CD4-positive, alpha-beta memory T cell (primary cell): ENCODE data around the gene DTHD1. TPM values are rescaled to one million over a fixed set of nuclear protein-coding genes. Genes with fewer than 3 reads are reported as not detected.

ENCODE experiments used
- CTCF ChIA-PET: fragments of 350-600 bp; sonication (Branson Sonifier 250); formaldehyde crosslinking; loops from one replicate; lab custom pipeline; 2021; ENCODE audit warnings: inconsistent platforms; ENCODE audit not compliant: partially characterized antibody; lab: Charles Lee
- POLR2A ChIA-PET: fragments of 350-600 bp; sonication (Branson Sonifier 250); formaldehyde crosslinking; loops from one replicate; lab custom pipeline; 2021; ENCODE audit not compliant: partially characterized antibody; lab: Charles Lee
- DNase-seq, 5 donors: peaks; one replicate each; pipeline versions ENCODE4 v3.0.0 to v3.0.0-alpha.2; 2020 to 2022; ENCODE audit warnings: mixed read lengths in 1 of 5
- H3K27ac ChIP-seq: one replicate; pipeline ENCODE4 v1.7.0; 2013; ENCODE audit warnings: low read depth, low read length
- H3K27me3 ChIP-seq: 2 replicates; pipeline ENCODE4 v1.7.0; 2013; ENCODE audit warnings: mild to moderate bottlenecking, low read length, moderate library complexity; ENCODE audit not compliant: insufficient read depth
- H3K36me3 ChIP-seq: 2 replicates; pipeline ENCODE4 v1.7.0; 2013; ENCODE audit warnings: mild to moderate bottlenecking, low read length, moderate library complexity; ENCODE audit not compliant: insufficient read depth
- H3K4me1 ChIP-seq: 2 replicates; pipeline ENCODE4 v1.7.0; 2013; ENCODE audit warnings: mild to moderate bottlenecking, low read length, moderate library complexity; ENCODE audit not compliant: insufficient read depth
- H3K4me3 ChIP-seq, 2 donors: one replicate each; pipeline ENCODE4 v1.7.0; 2013; ENCODE audit warnings: low read length in 2 of 2, mild to moderate bottlenecking in 1 of 2
- H3K9me3 ChIP-seq, 2 donors: one replicate each; pipeline ENCODE4 v1.7.0; 2013; ENCODE audit warnings: low read length in 2 of 2, control low read depth in 1 of 2; ENCODE audit not compliant: control insufficient read depth in 1 of 2
- H3K27ac Mint-ChIP-seq, 7 donors: one replicate each; pipeline ENCODE4 v1.8.0; 2020 to 2021; ENCODE audit warnings: mixed read lengths in 7 of 7, mild to moderate bottlenecking in 6 of 7, inconsistent platforms in 3 of 7, moderate library complexity in 3 of 7
- H3K27me3 Mint-ChIP-seq, 2 donors: one replicate each; pipeline ENCODE4 v1.8.0; 2020 to 2021; ENCODE audit warnings: mixed read lengths in 2 of 2
- H3K36me3 Mint-ChIP-seq, 2 donors: one replicate each; pipeline ENCODE4 v1.8.0; 2020 to 2021; ENCODE audit warnings: mixed read lengths in 2 of 2, inconsistent platforms in 1 of 2, mild to moderate bottlenecking in 1 of 2
- H3K4me1 Mint-ChIP-seq, 4 donors: one replicate each; pipeline ENCODE4 v1.8.0; 2020 to 2021; ENCODE audit warnings: mixed read lengths in 4 of 4, mild to moderate bottlenecking in 1 of 4
- H3K4me3 Mint-ChIP-seq, 8 donors: one replicate each; pipeline ENCODE4 v1.8.0; 2020 to 2021; ENCODE audit warnings: mixed read lengths in 8 of 8, mild to moderate bottlenecking in 7 of 8, moderate library complexity in 6 of 8, inconsistent platforms in 3 of 8
- H3K9me3 Mint-ChIP-seq, 8 donors: one replicate each; pipeline ENCODE4 v1.8.0; 2020 to 2021; ENCODE audit warnings: mixed read lengths in 8 of 8, mild to moderate bottlenecking in 5 of 8, inconsistent platforms in 3 of 8, moderate library complexity in 1 of 8
- intact Hi-C: fragments of 100-400 bp; cut with micrococcal nuclease; formaldehyde crosslinking; loops from one replicate; pipeline ENCODE4 v1.15.1; 2023
- polyA plus RNA-seq, 2 donors: library from polyadenylated mRNA; unstranded; fragments of 300-500 nt; fragmentation: Illumina TruSeq; gene quantifications; one replicate each; pipeline ENCODE4 v1.2.3, GENCODE V29; 2021
- total RNA-seq, 2 experiments: library from RNA; stranded (reverse); gene quantifications; one replicate each; pipeline ENCODE4 v1.2.3, GENCODE V29; 2021

The DTHD1 gene
- total and polyA plus RNA-seq, 4 experiments from 2014 or later, result 0.16 to 1.4 (median 1.2) TPM; not detected in 1

- CTCF ChIA-PET, result no interaction called here
- POLR2A ChIA-PET, result interaction anchor here (0.5 kb wide), 1 partner anchor 68 kb away, joined by 3 read pairs; the partner anchor contains the start of gene ARAP2
These were observed 31.1 kb downstream of the DTHD1 start for GRCh38 chr4:36312511-36312910.

GRCh38 chr4:36313301-36313700 lies 31.9 kb downstream of the DTHD1 start:
- Histone ChIP-seq H3K36me3 (no peaks in the 10 kb centered on the region), H3K4me1 (peaks cover 27% of the 10 kb centered on the region), H3K4me3 (no peak overlapping the region), H3K27ac (no peak overlapping the region), H3K9me3 (no peaks in the 10 kb centered on the region), H3K27me3 (no peaks in the 10 kb centered on the region)
- peaks cover 0 to 1% of the 10 kb centered on the region in 2 donors for H3K36me3 Mint-ChIP-seq
- H3K27ac Mint-ChIP-seq, result no peak overlapping the region
- intact Hi-C loops, result no loop called here
- no peak overlapping the region for H3K4me3 Mint-ChIP-seq
- CTCF ChIA-PET, result no interaction called here
- POLR2A ChIA-PET, result no interaction called here
- H3K9me3 Mint-ChIP-seq, result no peaks in the 10 kb centered on the region
- no peak for DNase-seq
- no peaks in the 10 kb centered on the region for H3K27me3 Mint-ChIP-seq
- peaks cover 17 to 37% (median 24%) of the 10 kb centered on the region in 4 donors for H3K4me1 Mint-ChIP-seq

More at GRCh38 chr4:36312511-36312910, 31.1 kb downstream of the DTHD1 start:
- H3K27ac ChIP-seq, result no peak overlapping the region
- Mint-ChIP-seq H3K4me3 (no peak overlapping the region), H3K9me3 (no peaks in the 10 kb centered on the region), H3K27me3 (no peaks in the 10 kb centered on the region), H3K4me1 (peaks cover 12 to 31% (median 19%) of the 10 kb centered on the region in 4 donors), H3K27ac (peak overlapping the region in 1 of 7 donors; percentile 50), H3K36me3 (peaks cover 0 to 1% of the 10 kb centered on the region in 2 donors)
- intact Hi-C loops, result no loop called here
- H3K36me3 ChIP-seq, result no peaks in the 10 kb centered on the region
- no peaks in the 10 kb centered on the region for H3K27me3 ChIP-seq
- DNase-seq, result no peak
- H3K4me3 ChIP-seq, result no peak overlapping the region
- H3K4me1 ChIP-seq, result peaks cover 19% of the 10 kb centered on the region
- no peaks in the 10 kb centered on the region for H3K9me3 ChIP-seq

- H3K4me1 Mint-ChIP-seq, result peaks cover 17 to 37% (median 24%) of the 10 kb centered on the region in 4 donors
- H3K9me3 Mint-ChIP-seq, result no peaks in the 10 kb centered on the region
- no peaks in the 10 kb centered on the region for H3K27me3 Mint-ChIP-seq
- intact Hi-C loops, result no loop called here
- H3K36me3 Mint-ChIP-seq, result peaks cover 0 to 1% of the 10 kb centered on the region in 2 donors
- no peak overlapping the region for H3K27ac ChIP-seq
- H3K27me3 ChIP-seq, result no peaks in the 10 kb centered on the region
- ChIA-PET CTCF (no interaction called here), POLR2A (no interaction called here)
- peaks cover 28% of the 10 kb centered on the region for H3K4me1 ChIP-seq
- no peak overlapping the region for H3K27ac Mint-ChIP-seq
- H3K9me3 ChIP-seq, result no peaks in the 10 kb centered on the region
- H3K4me3 ChIP-seq, result no peak overlapping the region
- no peaks in the 10 kb centered on the region for H3K36me3 ChIP-seq
- H3K4me3 Mint-ChIP-seq, result no peak overlapping the region
- no peak for DNase-seq
These were observed 32.3 kb downstream of the DTHD1 start for GRCh38 chr4:36313703-36314102.

- H3K27ac Mint-ChIP-seq, result peak overlapping the region in 1 of 7 donors; percentile 9
- CTCF ChIA-PET, result no interaction called here
These were observed 35.2 kb downstream of the DTHD1 start for GRCh38 chr4:36316607-36317006.

GRCh38 chr4:36317721-36318120 lies 36.3 kb downstream of the DTHD1 start:
- Histone ChIP-seq H3K27me3 (no peaks in the 10 kb centered on the region), H3K4me1 (peaks cover 19% of the 10 kb centered on the region), H3K4me3 (no peak overlapping the region), H3K36me3 (no peaks in the 10 kb centered on the region), H3K9me3 (no peaks in the 10 kb centered on the region), H3K27ac (no peak overlapping the region)
- Mint-ChIP-seq H3K9me3 (peaks cover 0 to 2% (median 0%) of the 10 kb centered on the region in 8 donors), H3K36me3 (peaks cover 0 to 1% of the 10 kb centered on the region in 2 donors), H3K4me3 (peak overlapping the region in 1 of 8 donors; percentile 5), H3K4me1 (peaks cover 15 to 34% (median 20%) of the 10 kb centered on the region in 4 donors), H3K27ac (peak overlapping the region in 5 of 7 donors; percentile 1 to 79 (median 36)), H3K27me3 (no peaks in the 10 kb centered on the region)
- CTCF ChIA-PET, result no interaction called here
- DNase-seq, result no peak
- intact Hi-C loops, result no loop called here
- POLR2A ChIA-PET, result interaction anchor here (1.0 kb wide), 1 partner anchor 69 kb away, joined by 3 read pairs; no protein-coding TSS in a partner anchor

More at GRCh38 chr4:36316607-36317006, 35.2 kb downstream of the DTHD1 start:
- no peak for DNase-seq
- peaks cover 9% of the 10 kb centered on the region for H3K4me1 ChIP-seq
- no peaks in the 10 kb centered on the region for H3K27me3 Mint-ChIP-seq
- intact Hi-C loops, result no loop called here
- H3K4me3 Mint-ChIP-seq, result no peak overlapping the region
- H3K27ac ChIP-seq, result no peak overlapping the region
- POLR2A ChIA-PET, result no interaction called here
- no peak overlapping the region for H3K4me3 ChIP-seq
- peaks cover 5 to 30% (median 13%) of the 10 kb centered on the region in 4 donors for H3K4me1 Mint-ChIP-seq
- peaks cover 0 to 1% of the 10 kb centered on the region in 2 donors for H3K36me3 Mint-ChIP-seq
- peaks cover 0 to 2% (median 0%) of the 10 kb centered on the region in 8 donors for H3K9me3 Mint-ChIP-seq
- no peaks in the 10 kb centered on the region for H3K36me3 ChIP-seq
- H3K9me3 ChIP-seq, result no peaks in the 10 kb centered on the region
- no peaks in the 10 kb centered on the region for H3K27me3 ChIP-seq

GRCh38 chr4:36320117-36320896 lies 38.9 kb downstream of the DTHD1 start:
- peak overlapping the region in 1 of 7 donors; percentile 10 for H3K27ac Mint-ChIP-seq
- H3K9me3 Mint-ChIP-seq, result peaks cover 0 to 2% (median 0%) of the 10 kb centered on the region in 8 donors
- H3K4me3 Mint-ChIP-seq, result no peak overlapping the region
- CTCF ChIA-PET, result no interaction called here
- no peaks in the 10 kb centered on the region for H3K36me3 ChIP-seq
- no peaks in the 10 kb centered on the region for H3K27me3 ChIP-seq
- POLR2A ChIA-PET, result no interaction called here
- peaks cover 37 to 58% (median 41%) of the 10 kb centered on the region in 4 donors for H3K4me1 Mint-ChIP-seq
- peaks cover 42% of the 10 kb centered on the region for H3K4me1 ChIP-seq
- no peak overlapping the region for H3K27ac ChIP-seq
- DNase-seq, result no peak
- no peaks in the 10 kb centered on the region for H3K27me3 Mint-ChIP-seq
- H3K4me3 ChIP-seq, result no peak overlapping the region
- H3K9me3 ChIP-seq, result no peaks in the 10 kb centered on the region
- no peaks in the 10 kb centered on the region for H3K36me3 Mint-ChIP-seq
- intact Hi-C loops, result no loop called here

- ChIA-PET CTCF (no interaction called here), POLR2A (interaction anchor here (1.6 kb wide), 1 partner anchor 77 kb away, joined by 5 read pairs; the partner anchor contains the start of gene ARAP2)
- no peaks in the 10 kb centered on the region for H3K36me3 Mint-ChIP-seq
- DNase-seq, result no peak
- no peaks in the 10 kb centered on the region for H3K9me3 ChIP-seq
- no peaks in the 10 kb centered on the region for H3K36me3 ChIP-seq
- H3K27me3 Mint-ChIP-seq, result no peaks in the 10 kb centered on the region
- H3K4me1 Mint-ChIP-seq, result peaks cover 44 to 67% (median 49%) of the 10 kb centered on the region in 4 donors
- no peak overlapping the region for H3K27ac ChIP-seq
- intact Hi-C loops, result no loop called here
- peak overlapping the region in 2 of 7 donors; percentile 73 to 83 for H3K27ac Mint-ChIP-seq
- peaks cover 0 to 2% (median 0%) of the 10 kb centered on the region in 8 donors for H3K9me3 Mint-ChIP-seq
- peaks cover 50% of the 10 kb centered on the region for H3K4me1 ChIP-seq
- no peak overlapping the region for H3K4me3 Mint-ChIP-seq
- H3K4me3 ChIP-seq, result no peak overlapping the region
- no peaks in the 10 kb centered on the region for H3K27me3 ChIP-seq
These were observed 39.8 kb downstream of the DTHD1 start for GRCh38 chr4:36321176-36321575.
